ENCODE results near the gene KIAA0408. TPM values are rescaled to one million over a fixed set of nuclear protein-coding genes. Genes with fewer than 3 reads are reported as not detected.
A peak's percentile ranks its signal among the peaks of the same experiment; 100 is the strongest.
"Not testable (repeated sequence)": the region's sequence is repeated elsewhere in the genome, so short reads cannot be mapped to it uniquely, and the experiment has no call there.

KIAA0408 gene
- total and polyA plus RNA-seq, 2 donors from 2014 or later = 0.47 to 2.7 TPM

DNA sequence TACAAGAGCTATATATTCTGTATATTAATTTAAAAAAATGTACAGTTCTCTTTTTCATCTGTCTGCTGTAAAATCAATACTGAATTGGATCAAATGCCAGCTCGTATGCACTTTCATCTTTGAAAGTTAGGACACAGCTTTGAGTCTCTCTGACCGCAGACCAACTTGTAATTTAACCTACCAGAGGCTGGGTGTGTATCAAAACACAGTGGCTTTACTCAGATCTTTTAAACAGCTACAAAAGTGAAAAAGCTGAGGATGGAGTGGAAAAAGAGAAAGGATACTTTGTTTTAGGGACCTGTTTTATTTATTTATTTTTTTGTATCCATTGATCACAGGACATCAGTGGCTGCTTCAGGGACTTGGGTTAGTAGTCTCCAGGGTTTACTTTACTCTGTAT lies 44.1 kb downstream of the KIAA0408 start:
- Histone ChIP-seq H3K4me1 (ENCODE audit: control insufficient read depth in 2 of 3, insufficient read depth in 2 of 3, low read depth in 1 of 3, low read length in 3 of 3) (no peaks in the 10 kb centered on the region), H3K4me3 (ENCODE audit: low read length in 3 of 3) (no peak overlapping the region), H3K9ac (ENCODE audit: low read length in 3 of 3) (no peak overlapping the region), H3K36me3 (ENCODE audit: control insufficient read depth in 2 of 3, insufficient read depth in 3 of 3, low read length in 3 of 3) (no peaks in the 10 kb centered on the region), H3K9me3 (ENCODE audit: control insufficient read depth in 2 of 3, insufficient read depth in 1 of 3, low read length in 3 of 3) (no peaks in the 10 kb centered on the region), H3K27ac (ENCODE audit: low read depth in 2 of 2, low read length in 2 of 2) (no peak overlapping the region), H3K27me3 (ENCODE audit: control insufficient read depth, insufficient read depth, low read length) (no peaks in the 10 kb centered on the region)
- FAIRE-seq = no peak
- no peak for DNase-seq
- TF ChIP-seq, protein P1, sequence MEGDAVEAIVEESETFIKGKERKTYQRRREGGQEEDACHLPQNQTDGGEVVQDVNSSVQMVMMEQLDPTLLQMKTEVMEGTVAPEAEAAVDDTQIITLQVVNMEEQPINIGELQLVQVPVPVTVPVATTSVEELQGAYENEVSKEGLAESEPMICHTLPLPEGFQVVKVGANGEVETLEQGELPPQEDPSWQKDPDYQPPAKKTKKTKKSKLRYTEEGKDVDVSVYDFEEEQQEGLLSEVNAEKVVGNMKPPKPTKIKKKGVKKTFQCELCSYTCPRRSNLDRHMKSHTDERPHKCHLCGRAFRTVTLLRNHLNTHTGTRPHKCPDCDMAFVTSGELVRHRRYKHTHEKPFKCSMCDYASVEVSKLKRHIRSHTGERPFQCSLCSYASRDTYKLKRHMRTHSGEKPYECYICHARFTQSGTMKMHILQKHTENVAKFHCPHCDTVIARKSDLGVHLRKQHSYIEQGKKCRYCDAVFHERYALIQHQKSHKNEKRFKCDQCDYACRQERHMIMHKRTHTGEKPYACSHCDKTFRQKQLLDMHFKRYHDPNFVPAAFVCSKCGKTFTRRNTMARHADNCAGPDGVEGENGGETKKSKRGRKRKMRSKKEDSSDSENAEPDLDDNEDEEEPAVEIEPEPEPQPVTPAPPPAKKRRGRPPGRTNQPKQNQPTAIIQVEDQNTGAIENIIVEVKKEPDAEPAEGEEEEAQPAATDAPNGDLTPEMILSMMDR (IDR thresholded peaks at IDR 0.05; ENCODE audit: borderline replicate concordance, extremely low read depth, insufficient read depth) = no peak
- intact Hi-C loops (cut with DNase I) = no loop called here

DNA sequence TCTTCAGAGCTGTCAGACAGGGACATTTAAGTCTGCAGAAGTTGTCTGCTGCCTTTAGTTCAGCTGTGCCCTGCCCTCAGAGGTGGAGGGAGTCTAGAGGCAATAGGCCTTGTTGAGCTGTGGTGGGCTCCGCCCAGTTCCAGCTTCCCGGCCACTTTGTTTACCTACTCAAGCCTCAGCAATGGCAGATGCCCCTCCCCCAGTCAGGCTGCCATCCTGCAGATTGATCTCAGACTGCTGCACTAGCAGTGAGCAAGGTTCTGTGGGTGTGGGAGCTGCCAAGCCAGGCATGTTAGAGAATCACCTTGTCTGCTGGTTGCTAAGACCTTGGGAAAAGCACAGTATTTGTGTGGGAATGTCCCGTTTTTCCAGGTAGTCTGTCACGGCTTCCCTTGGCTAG lies 46.1 kb downstream of the KIAA0408 start:
- DNase-seq = peak in 2 of 5 donors; percentile 21 to 54
- H3K9ac ChIP-seq (ENCODE audit: low read length in 3 of 3); intact Hi-C loops (cut with DNase I); H3K9me3 ChIP-seq (ENCODE audit: control insufficient read depth in 2 of 3, insufficient read depth in 1 of 3, low read length in 3 of 3); H3K4me3 ChIP-seq (ENCODE audit: low read length in 3 of 3); H3K27ac ChIP-seq (ENCODE audit: low read depth in 2 of 2, low read length in 2 of 2); H3K36me3 ChIP-seq (ENCODE audit: control insufficient read depth in 2 of 3, insufficient read depth in 3 of 3, low read length in 3 of 3); H3K4me1 ChIP-seq (ENCODE audit: control insufficient read depth in 2 of 3, insufficient read depth in 2 of 3, low read depth in 1 of 3, low read length in 3 of 3); FAIRE-seq; H3K27me3 ChIP-seq (ENCODE audit: control insufficient read depth, insufficient read depth, low read length): not testable (repeated sequence)

DNA sequence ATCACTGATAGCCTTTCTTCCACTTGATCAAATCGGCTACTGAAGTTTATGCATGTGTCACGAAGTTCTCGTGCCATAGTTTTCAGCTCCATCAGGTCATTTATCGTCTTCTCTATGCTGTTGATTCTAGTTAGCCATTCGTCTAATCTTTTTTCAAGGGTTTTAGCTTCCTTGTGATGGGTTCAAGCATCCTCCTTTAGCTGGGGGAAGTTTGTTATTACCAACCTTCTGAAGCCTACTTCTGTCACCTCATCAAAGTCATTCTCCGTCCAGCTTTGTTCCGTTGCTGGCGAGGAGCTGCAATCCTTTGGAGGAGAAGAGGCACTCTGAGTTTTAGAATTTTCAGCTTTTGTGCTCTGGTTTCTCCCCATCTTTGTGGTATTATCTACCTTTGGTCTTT lies 47.2 kb downstream of the KIAA0408 start:
- H3K9me3 ChIP-seq (ENCODE audit: control insufficient read depth in 2 of 3, insufficient read depth in 1 of 3, low read length in 3 of 3); intact Hi-C loops (cut with DNase I); FAIRE-seq; H3K36me3 ChIP-seq (ENCODE audit: control insufficient read depth in 2 of 3, insufficient read depth in 3 of 3, low read length in 3 of 3); H3K4me1 ChIP-seq (ENCODE audit: control insufficient read depth in 2 of 3, insufficient read depth in 2 of 3, low read depth in 1 of 3, low read length in 3 of 3); H3K27ac ChIP-seq (ENCODE audit: low read depth in 2 of 2, low read length in 2 of 2); H3K27me3 ChIP-seq (ENCODE audit: control insufficient read depth, insufficient read depth, low read length); DNase-seq; H3K9ac ChIP-seq (ENCODE audit: low read length in 3 of 3); H3K4me3 ChIP-seq (ENCODE audit: low read length in 3 of 3): not testable (repeated sequence)

Other genes with a start within 250 kb of the KIAA0408 start
- 47.5 TPM for gene RNF146, start 192.5 kb downstream of the KIAA0408 start, total RNA-seq
- gene RNF146, start 192.5 kb downstream of the KIAA0408 start, polyA plus RNA-seq (ENCODE audit: insufficient read depth, low read depth, low replicate concordance) = 36.1 TPM
- gene ECHDC1, start 115.8 kb downstream of the KIAA0408 start, total RNA-seq = 44.4 TPM
- gene ECHDC1, start 115.8 kb downstream of the KIAA0408 start, polyA plus RNA-seq (ENCODE audit: insufficient read depth, low read depth, low replicate concordance) = 76.7 TPM
- not detected for gene C6orf58, start 117.8 kb upstream of the KIAA0408 start, total RNA-seq
- gene C6orf58, start 117.8 kb upstream of the KIAA0408 start, polyA plus RNA-seq (ENCODE audit: insufficient read depth, low read depth, low replicate concordance) = not detected

Data from kidney (tissue), 14 donors.